Measurements from ENCODE around the gene ATP8A2.

DNA sequence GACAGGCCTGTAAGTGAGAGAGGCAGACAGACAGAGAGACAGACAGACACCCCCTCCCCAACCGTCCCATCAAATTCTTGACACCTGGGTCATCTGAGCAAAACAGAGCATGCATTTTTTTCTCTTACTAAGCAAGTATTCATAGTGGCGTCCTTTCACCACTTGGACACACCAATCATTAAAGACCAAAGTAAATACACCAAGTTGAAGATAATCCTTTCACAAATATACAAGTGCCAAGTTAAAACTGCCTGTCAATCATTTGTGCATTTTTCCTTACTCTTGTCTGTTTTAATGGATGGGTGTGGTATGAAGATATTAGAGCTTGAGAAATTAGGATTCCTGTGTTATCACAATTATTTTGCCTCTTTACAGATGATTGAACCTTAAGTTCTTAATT, 337.3 kb downstream of the ATP8A2 start:
- TF ChIP-seq SMAD3 (CRISPR knock-in tag; IDR thresholded peaks at IDR 0.05; ENCODE audit: borderline replicate concordance) = no peak
- TF ChIP-seq, protein P1, sequence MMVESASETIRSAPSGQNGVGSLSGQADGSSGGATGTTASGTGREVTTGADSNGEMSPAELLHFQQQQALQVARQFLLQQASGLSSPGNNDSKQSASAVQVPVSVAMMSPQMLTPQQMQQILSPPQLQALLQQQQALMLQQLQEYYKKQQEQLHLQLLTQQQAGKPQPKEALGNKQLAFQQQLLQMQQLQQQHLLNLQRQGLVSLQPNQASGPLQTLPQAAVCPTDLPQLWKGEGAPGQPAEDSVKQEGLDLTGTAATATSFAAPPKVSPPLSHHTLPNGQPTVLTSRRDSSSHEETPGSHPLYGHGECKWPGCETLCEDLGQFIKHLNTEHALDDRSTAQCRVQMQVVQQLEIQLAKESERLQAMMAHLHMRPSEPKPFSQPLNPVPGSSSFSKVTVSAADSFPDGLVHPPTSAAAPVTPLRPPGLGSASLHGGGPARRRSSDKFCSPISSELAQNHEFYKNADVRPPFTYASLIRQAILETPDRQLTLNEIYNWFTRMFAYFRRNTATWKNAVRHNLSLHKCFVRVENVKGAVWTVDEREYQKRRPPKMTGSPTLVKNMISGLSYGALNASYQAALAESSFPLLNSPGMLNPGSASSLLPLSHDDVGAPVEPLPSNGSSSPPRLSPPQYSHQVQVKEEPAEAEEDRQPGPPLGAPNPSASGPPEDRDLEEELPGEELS (CRISPR knock-in tag; IDR thresholded peaks at IDR 0.05) = no peak
- TF ChIP-seq FOXJ3 (CRISPR knock-in tag; IDR thresholded peaks at IDR 0.05; ENCODE audit: borderline replicate concordance) = no peak
- no peak for TF ChIP-seq FOXK1 (CRISPR knock-in tag; IDR thresholded peaks at IDR 0.05)
- TF ChIP-seq NR2C2 (CRISPR knock-in tag; IDR thresholded peaks at IDR 0.05) = no peak
- TF ChIP-seq, protein P2, sequence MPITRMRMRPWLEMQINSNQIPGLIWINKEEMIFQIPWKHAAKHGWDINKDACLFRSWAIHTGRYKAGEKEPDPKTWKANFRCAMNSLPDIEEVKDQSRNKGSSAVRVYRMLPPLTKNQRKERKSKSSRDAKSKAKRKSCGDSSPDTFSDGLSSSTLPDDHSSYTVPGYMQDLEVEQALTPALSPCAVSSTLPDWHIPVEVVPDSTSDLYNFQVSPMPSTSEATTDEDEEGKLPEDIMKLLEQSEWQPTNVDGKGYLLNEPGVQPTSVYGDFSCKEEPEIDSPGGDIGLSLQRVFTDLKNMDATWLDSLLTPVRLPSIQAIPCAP (CRISPR knock-in tag; IDR thresholded peaks at IDR 0.05) = no peak

Data from WTC11 (cell line).